GM12878 (cell line): ENCODE results near the gene C1GALT1C1. TPM values are rescaled to one million over a fixed set of nuclear protein-coding genes. Genes with fewer than 3 reads are reported as not detected.

Experiments used
- ATAC-seq: fragments of 200-7000 bp; cut with Tn5 transposase; 3 replicates; pipeline ENCODE4 v1.9.1; 2020; ENCODE audit warnings: mild to moderate bottlenecking, moderate library complexity
- BruUV-seq: library from RNA; stranded (reverse); fragments of 400-500 nt; replicated peaks from 2 replicates; lab custom pipeline; 2021; lab: Mats Ljungman, UMichigan
- CTCF ChIA-PET: fragments of 300-600 bp; sonication (Branson Sonifier 250); formaldehyde crosslinking; extraction: SDS; loops from one replicate; lab custom pipeline; 2021; ENCODE audit warnings: inconsistent platforms; lab: Yijun Ruan, JAX
- POLR2A ChIA-PET: fragments of 350-600 bp; formaldehyde crosslinking; extraction: SDS; loops from one replicate; lab custom pipeline; 2021; ENCODE audit warnings: inconsistent platforms; lab: Charles Lee
- RAD21 ChIA-PET: fragments of 300-600 bp; sonication (Branson Sonifier 250); formaldehyde crosslinking; loops from one replicate; lab custom pipeline; 2023; ENCODE audit warnings: antibody characterized with exemption; ENCODE audit not compliant: unreplicated experiment; lab: Charles Lee
- SMC1A ChIA-PET: fragments of 300-600 bp; sonication (Branson Sonifier 250); formaldehyde crosslinking; loops from one replicate; lab custom pipeline; 2023; ENCODE audit not compliant: unreplicated experiment, uncharacterized antibody; lab: Charles Lee
- DNase-seq: peaks from one replicate; pipeline ENCODE4 v3.0.0-alpha.2; 2011; ENCODE audit warnings: low read depth, low spot score
- FAIRE-seq: peaks from 3 replicates; lab custom pipeline; 2011; peaks lifted over from hg19 to GRCh38; lab: Jason Lieb, UNC
- H2AFZ ChIP-seq: 2 replicates; pipeline ENCODE4 v1.6.0; 2011; ENCODE audit warnings: low read depth, low read length, control low read depth; ENCODE audit not compliant: control insufficient read depth
- H3K27ac ChIP-seq: 2 replicates; pipeline ENCODE4 v1.5.1; 2011; ENCODE audit warnings: control low read depth; ENCODE audit not compliant: control insufficient read depth, insufficient read depth
- H3K27me3 ChIP-seq, 2 experiments: replicated peaks in 1 of 2; 2 replicates each; pipeline versions ENCODE4 v1.6.0 to v1.6.1; 2011; ENCODE audit warnings: low read length in 1 of 2; ENCODE audit not compliant: control insufficient read depth in 2 of 2, insufficient read depth in 2 of 2
- H3K36me3 ChIP-seq, 2 experiments: 2 replicates each; pipeline ENCODE4 v1.5.1; 2011; ENCODE audit warnings: low read length in 1 of 2; ENCODE audit not compliant: control insufficient read depth in 2 of 2, insufficient read depth in 2 of 2
- H3K4me1 ChIP-seq: 2 replicates; pipeline ENCODE4 v1.6.1; 2011; ENCODE audit warnings: mild to moderate bottlenecking, low read length, moderate library complexity, mixed read lengths; ENCODE audit not compliant: control insufficient read depth, insufficient read depth
- H3K4me2 ChIP-seq: 2 replicates; pipeline ENCODE4 v1.6.0; 2011; ENCODE audit warnings: control low read depth; ENCODE audit not compliant: control insufficient read depth, insufficient read depth
- H3K4me3 ChIP-seq: fragments of 200-600 bp; sonication (generic); 2 replicates; pipeline ENCODE4 v1.5.1; 2016
- H3K79me2 ChIP-seq: 2 replicates; pipeline ENCODE4 v1.6.0; 2011; ENCODE audit warnings: low read length; ENCODE audit not compliant: control insufficient read depth, insufficient read depth
- H3K9ac ChIP-seq: 2 replicates; pipeline ENCODE4 v1.8.0; 2011; ENCODE audit warnings: low read length, control low read depth, mixed read lengths; ENCODE audit not compliant: control insufficient read depth, insufficient read depth
- H3K9me3 ChIP-seq: replicated peaks from 3 replicates; pipeline ENCODE4 v1.5.1; 2011; ENCODE audit warnings: mild to moderate bottlenecking, low read length; ENCODE audit not compliant: control insufficient read depth, insufficient read depth
- H4K20me1 ChIP-seq: 2 replicates; pipeline ENCODE4 v1.6.0; 2011; ENCODE audit not compliant: control insufficient read depth, insufficient read depth
- BHLHE40 ChIP-seq, 2 experiments: fragments of 450-650 bp in 1 of 2; IDR thresholded peaks; 2 replicates each; pipeline ENCODE4 v1.6.1; 2011 to 2017; ENCODE audit warnings: low read depth in 2 of 2, borderline replicate concordance in 1 of 2, improper control_type of control experiment in 1 of 2, low read length in 1 of 2, mild to moderate bottlenecking in 1 of 2
- FOXM1 ChIP-seq: IDR thresholded peaks from 2 replicates; pipeline ENCODE4 v1.6.1; 2012; ENCODE audit warnings: low read depth, mild to moderate bottlenecking, inconsistent platforms, low read length, moderate library complexity
- HCFC1 ChIP-seq: fragments of 150-350 bp; IDR thresholded peaks from 2 replicates; pipeline ENCODE4 v1.6.1; 2014; ENCODE audit warnings: low read length
- HDAC6 ChIP-seq: fragments of 200-600 bp; sonication (generic); IDR thresholded peaks from one replicate; pipeline ENCODE4 v1.8.0; 2017; ENCODE audit warnings: antibody characterized with exemption; ENCODE audit not compliant: unreplicated experiment
- IRF4 ChIP-seq: IDR thresholded peaks from 2 replicates; pipeline ENCODE4 v1.6.1; 2011; ENCODE audit warnings: low read depth, low read length
- KAT2A ChIP-seq: conservative IDR thresholded peaks from 2 replicates; pipeline ENCODE4 v1.6.1; 2011; ENCODE audit warnings: low read depth, low read length; ENCODE audit not compliant: control insufficient read depth
- NBN ChIP-seq: fragments of 450-650 bp; IDR thresholded peaks from 2 replicates; pipeline ENCODE4 v1.6.1; 2016
- NFYA ChIP-seq: IDR thresholded peaks from 2 replicates; pipeline ENCODE4 v1.6.1; 2011; ENCODE audit warnings: low read depth, mild to moderate bottlenecking, low read length, improper control_type of control experiment, borderline replicate concordance
- RB1 ChIP-seq: fragments of 450-650 bp; formaldehyde crosslinking; IDR thresholded peaks from 2 replicates; pipeline ENCODE4 v1.6.1; 2017; ENCODE audit warnings: mild to moderate bottlenecking, borderline replicate concordance
- SIN3A ChIP-seq: IDR thresholded peaks from 2 replicates; pipeline ENCODE4 v1.6.1; 2012; ENCODE audit warnings: low read depth, low read length, improper control_type of control experiment
- SUZ12 ChIP-seq: fragments of 200-600 bp; sonication (generic); IDR thresholded peaks from one replicate; pipeline ENCODE4 v1.6.1; 2018; ENCODE audit warnings: antibody characterized with exemption, mild to moderate bottlenecking; ENCODE audit not compliant: unreplicated experiment
- ZBED1 ChIP-seq: IDR thresholded peaks from 2 replicates; pipeline ENCODE4 v1.6.1; 2016; ENCODE audit warnings: borderline replicate concordance
- ZNF217 ChIP-seq: fragments of 450-650 bp; IDR thresholded peaks from 2 replicates; pipeline ENCODE4 v1.6.1; 2017; ENCODE audit warnings: antibody characterized with exemption, mild to moderate bottlenecking
- ZNF622 ChIP-seq: fragments of 450-650 bp; IDR thresholded peaks from 2 replicates; pipeline ENCODE4 v1.6.1; 2017; ENCODE audit warnings: mild to moderate bottlenecking, inconsistent platforms
- ZZZ3 ChIP-seq: IDR thresholded peaks from 2 replicates; pipeline ENCODE4 v1.6.1; 2011; ENCODE audit warnings: low read depth; ENCODE audit not compliant: control insufficient read depth, insufficient read length
- in situ Hi-C: fragments of 300-500 bp; cut with MboI; formaldehyde crosslinking; loops from 9 replicates; pipeline ENCODE4 v1.14.3; 2018; ENCODE audit warnings: mixed read lengths
- intact Hi-C: fragments of 100-400 bp; cut with micrococcal nuclease; formaldehyde crosslinking; loops from one replicate; pipeline ENCODE4 v1.14.2; 2022; ENCODE audit not compliant: unreplicated experiment
- polyA plus RNA-seq, 11 experiments: library from polyadenylated mRNA; depleted of rRNA in 4 of 11; unstranded in 6 of 11; stranded (reverse) in 5 of 11; fragments of >200 nt; fragmentation: Nextera tagmentation in 4 of 11; fragmentation: Illumina TruSeq in 1 of 11; extraction: Ambion mirVana in 4 of 11; extraction: Trizol in 1 of 11; gene quantifications; 1 replicate in 1 of 11; 2 replicates in 10 of 11; pipeline versions ENCODE4 v1.2.1 to v1.2.3, GENCODE V29; 2011 to 2016; ENCODE audit warnings: inconsistent platforms in 2 of 11, missing spikeins in 2 of 11, low read depth in 1 of 11
- total RNA-seq, 4 experiments: library from RNA; depleted of rRNA in 3 of 4; stranded (reverse); fragments of >200 nt in 3 of 4; fragmentation: Illumina TruSeq in 1 of 4; extraction: Trizol in 1 of 4; gene quantifications; 2 replicates each; pipeline versions ENCODE4 v1.2.1 to v1.2.3, GENCODE V29; 2013 to 2021
- TF ChIP-seq, protein P1 (sequence below): IDR thresholded peaks from 2 replicates; pipeline ENCODE4 v1.6.1; 2012; ENCODE audit warnings: improper control_type of control experiment, low read depth, low read length; ENCODE audit not compliant: insufficient replicate concordance
- TF ChIP-seq, protein P2 (sequence below): IDR thresholded peaks from 2 replicates; pipeline ENCODE4 v1.6.1; 2011; ENCODE audit warnings: borderline replicate concordance, low read depth, mild to moderate bottlenecking, moderate library complexity, mixed read lengths, low read length; ENCODE audit not compliant: insufficient read depth; ENCODE audit errors: extremely low read length
- TF ChIP-seq, protein P3 (sequence below): IDR thresholded peaks from 2 replicates; pipeline ENCODE4 v1.6.1; 2012; ENCODE audit warnings: low read depth, low read length, improper control_type of control experiment

C1GALT1C1 gene
- total and polyA plus RNA-seq, 10 of the 15 experiments (the other 5 are each of a cell fraction or from before 2014, with no cell fraction given), result 11.6 to 71.7 (median 22.5) TPM

DNA sequence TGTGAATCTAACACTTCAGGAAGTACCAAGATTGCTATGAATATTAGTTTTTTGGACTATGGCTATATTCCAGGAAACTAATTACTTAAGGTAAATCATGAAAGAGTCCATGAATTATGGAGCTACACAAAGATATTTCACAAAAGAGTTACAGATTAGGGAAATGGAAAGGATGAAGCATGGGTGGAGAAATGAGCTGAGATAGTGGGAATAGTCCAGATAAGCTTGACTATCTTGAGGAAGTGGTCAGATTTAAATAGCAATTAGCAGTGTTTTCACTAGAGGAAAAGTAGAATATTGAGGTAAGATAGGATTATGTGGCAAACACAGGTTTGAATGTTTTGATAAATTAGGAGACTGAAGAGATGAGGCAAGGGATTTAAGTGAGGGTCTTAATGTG is 42.1 kb upstream of the C1GALT1C1 start:
- TF ChIP-seq RB1 (no peak), IRF4 (no peak), HDAC6 (no peak), SIN3A (no peak), FOXM1 (no peak), KAT2A (no peak), ZZZ3 (no peak), HCFC1 (no peak), ZBED1 (no peak), BHLHE40 (IDR thresholded peaks at IDR 0.05; ENCODE audit: borderline replicate concordance in 1 of 2, low read depth in 2 of 2, low read length in 1 of 2) (no peak), SUZ12 (no peak), ZNF217 (no peak), ZNF622 (no peak), NBN (no peak), NFYA (no peak)
- TF ChIP-seq, protein P1, sequence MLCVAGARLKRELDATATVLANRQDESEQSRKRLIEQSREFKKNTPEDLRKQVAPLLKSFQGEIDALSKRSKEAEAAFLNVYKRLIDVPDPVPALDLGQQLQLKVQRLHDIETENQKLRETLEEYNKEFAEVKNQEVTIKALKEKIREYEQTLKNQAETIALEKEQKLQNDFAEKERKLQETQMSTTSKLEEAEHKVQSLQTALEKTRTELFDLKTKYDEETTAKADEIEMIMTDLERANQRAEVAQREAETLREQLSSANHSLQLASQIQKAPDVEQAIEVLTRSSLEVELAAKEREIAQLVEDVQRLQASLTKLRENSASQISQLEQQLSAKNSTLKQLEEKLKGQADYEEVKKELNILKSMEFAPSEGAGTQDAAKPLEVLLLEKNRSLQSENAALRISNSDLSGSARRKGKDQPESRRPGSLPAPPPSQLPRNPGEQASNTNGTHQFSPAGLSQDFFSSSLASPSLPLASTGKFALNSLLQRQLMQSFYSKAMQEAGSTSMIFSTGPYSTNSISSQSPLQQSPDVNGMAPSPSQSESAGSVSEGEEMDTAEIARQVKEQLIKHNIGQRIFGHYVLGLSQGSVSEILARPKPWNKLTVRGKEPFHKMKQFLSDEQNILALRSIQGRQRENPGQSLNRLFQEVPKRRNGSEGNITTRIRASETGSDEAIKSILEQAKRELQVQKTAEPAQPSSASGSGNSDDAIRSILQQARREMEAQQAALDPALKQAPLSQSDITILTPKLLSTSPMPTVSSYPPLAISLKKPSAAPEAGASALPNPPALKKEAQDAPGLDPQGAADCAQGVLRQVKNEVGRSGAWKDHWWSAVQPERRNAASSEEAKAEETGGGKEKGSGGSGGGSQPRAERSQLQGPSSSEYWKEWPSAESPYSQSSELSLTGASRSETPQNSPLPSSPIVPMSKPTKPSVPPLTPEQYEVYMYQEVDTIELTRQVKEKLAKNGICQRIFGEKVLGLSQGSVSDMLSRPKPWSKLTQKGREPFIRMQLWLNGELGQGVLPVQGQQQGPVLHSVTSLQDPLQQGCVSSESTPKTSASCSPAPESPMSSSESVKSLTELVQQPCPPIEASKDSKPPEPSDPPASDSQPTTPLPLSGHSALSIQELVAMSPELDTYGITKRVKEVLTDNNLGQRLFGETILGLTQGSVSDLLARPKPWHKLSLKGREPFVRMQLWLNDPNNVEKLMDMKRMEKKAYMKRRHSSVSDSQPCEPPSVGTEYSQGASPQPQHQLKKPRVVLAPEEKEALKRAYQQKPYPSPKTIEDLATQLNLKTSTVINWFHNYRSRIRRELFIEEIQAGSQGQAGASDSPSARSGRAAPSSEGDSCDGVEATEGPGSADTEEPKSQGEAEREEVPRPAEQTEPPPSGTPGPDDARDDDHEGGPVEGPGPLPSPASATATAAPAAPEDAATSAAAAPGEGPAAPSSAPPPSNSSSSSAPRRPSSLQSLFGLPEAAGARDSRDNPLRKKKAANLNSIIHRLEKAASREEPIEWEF, result no peak
- TF ChIP-seq, protein P2, sequence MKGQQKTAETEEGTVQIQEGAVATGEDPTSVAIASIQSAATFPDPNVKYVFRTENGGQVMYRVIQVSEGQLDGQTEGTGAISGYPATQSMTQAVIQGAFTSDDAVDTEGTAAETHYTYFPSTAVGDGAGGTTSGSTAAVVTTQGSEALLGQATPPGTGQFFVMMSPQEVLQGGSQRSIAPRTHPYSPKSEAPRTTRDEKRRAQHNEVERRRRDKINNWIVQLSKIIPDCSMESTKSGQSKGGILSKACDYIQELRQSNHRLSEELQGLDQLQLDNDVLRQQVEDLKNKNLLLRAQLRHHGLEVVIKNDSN, result no peak
- TF ChIP-seq, protein P3, sequence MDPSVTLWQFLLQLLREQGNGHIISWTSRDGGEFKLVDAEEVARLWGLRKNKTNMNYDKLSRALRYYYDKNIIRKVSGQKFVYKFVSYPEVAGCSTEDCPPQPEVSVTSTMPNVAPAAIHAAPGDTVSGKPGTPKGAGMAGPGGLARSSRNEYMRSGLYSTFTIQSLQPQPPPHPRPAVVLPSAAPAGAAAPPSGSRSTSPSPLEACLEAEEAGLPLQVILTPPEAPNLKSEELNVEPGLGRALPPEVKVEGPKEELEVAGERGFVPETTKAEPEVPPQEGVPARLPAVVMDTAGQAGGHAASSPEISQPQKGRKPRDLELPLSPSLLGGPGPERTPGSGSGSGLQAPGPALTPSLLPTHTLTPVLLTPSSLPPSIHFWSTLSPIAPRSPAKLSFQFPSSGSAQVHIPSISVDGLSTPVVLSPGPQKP, result no peak
- no TSS peak for BruUV-seq

More for the DNA sequence above, 42.1 kb upstream of the C1GALT1C1 start:
- DNase-seq, result no peak
- H4K20me1 ChIP-seq, result no peaks in the 10 kb centered on the region
- no peak for ATAC-seq
- POLR2A ChIA-PET, result no interaction called here
- H3K4me3 ChIP-seq, result no peak overlapping the region
- intact Hi-C loops (no loop called here), in situ Hi-C loops (no loop called here)
- RAD21 ChIA-PET, result no interaction called here
- H3K27me3 ChIP-seq, result no peaks in the 10 kb centered on the region
- no peak overlapping the region for H3K9ac ChIP-seq
- H3K4me2 ChIP-seq, result no peak overlapping the region
- CTCF ChIA-PET, result interaction anchor here (1.8 kb wide), 1 partner anchor 8 kb away, joined by 9 read pairs; no protein-coding TSS in a partner anchor
- no peak overlapping the region for H2AFZ ChIP-seq
- H3K4me1 ChIP-seq, result no peaks in the 10 kb centered on the region
- no peaks in the 10 kb centered on the region for H3K9me3 ChIP-seq
- no peaks in the 10 kb centered on the region for H3K36me3 ChIP-seq
- H3K79me2 ChIP-seq, result no peaks in the 10 kb centered on the region
- H3K27ac ChIP-seq, result no peak overlapping the region
- FAIRE-seq, result no peak
- SMC1A ChIA-PET, result interaction anchor here (0.8 kb wide), 1 partner anchor 25 kb away, joined by 3 read pairs; no protein-coding TSS in a partner anchor
